Panc1 (cell line): ENCODE results near the gene PIGR. TPM values are rescaled to one million over a fixed set of nuclear protein-coding genes. Genes with fewer than 3 reads are reported as not detected.

Experiments
- ATAC-seq: fragments of 200-7000 bp; cut with Tn5 transposase; 2 replicates; pipeline ENCODE4 v1.9.1; 2020; ENCODE audit warnings: mild to moderate bottlenecking, moderate library complexity
- BruUV-seq: library from RNA; stranded (reverse); fragments of 400-500 nt; replicated peaks from 2 replicates; lab custom pipeline; 2021; lab: Mats Ljungman, UMichigan
- CTCF ChIA-PET: fragments of 300-600 bp; sonication (Branson Sonifier 250); formaldehyde crosslinking; loops from one replicate; lab custom pipeline; 2022; ENCODE audit warnings: antibody characterized with exemption; lab: Charles Lee
- POLR2A ChIA-PET: fragments of 300-600 bp; sonication (Branson Sonifier 250); formaldehyde crosslinking; loops from one replicate; lab custom pipeline; 2022; ENCODE audit warnings: antibody characterized with exemption; lab: Charles Lee
- DNase-seq: peaks from one replicate; pipeline ENCODE4 v3.0.0-alpha.2; 2010; ENCODE audit warnings: low read depth, low spot score
- H3K27ac ChIP-seq: 2 replicates; pipeline ENCODE4 v1.5.1; 2011; ENCODE audit warnings: mild to moderate bottlenecking, low read length, inconsistent platforms
- H3K27me3 ChIP-seq: fragments of 200-500 bp; sonication (Bioruptor generic); 2 replicates; pipeline ENCODE4 v1.6.0; 2014; ENCODE audit warnings: low read length, inconsistent platforms; ENCODE audit not compliant: control insufficient read depth, insufficient read depth
- H3K36me3 ChIP-seq: fragments of 200-500 bp; sonication (Bioruptor generic); 2 replicates; pipeline ENCODE4 v1.5.1; 2014; ENCODE audit warnings: inconsistent platforms, mild to moderate bottlenecking, low read length, moderate library complexity; ENCODE audit not compliant: control insufficient read depth, insufficient read depth
- H3K4me1 ChIP-seq: 2 replicates; pipeline ENCODE4 v1.5.1; 2011; ENCODE audit warnings: inconsistent platforms, mild to moderate bottlenecking, low read length, moderate library complexity; ENCODE audit not compliant: control insufficient read depth, insufficient read depth
- H3K4me3 ChIP-seq, 2 experiments: 2 replicates each; pipeline ENCODE4 v1.5.1; 2011 to 2012; ENCODE audit warnings: low read depth in 2 of 2, low read length in 2 of 2, mild to moderate bottlenecking in 2 of 2, inconsistent platforms in 1 of 2, moderate library complexity in 1 of 2
- H3K9me3 ChIP-seq: fragments of 200-500 bp; sonication (Bioruptor generic); 2 replicates; pipeline ENCODE4 v1.5.1; 2014; ENCODE audit warnings: low read depth, mild to moderate bottlenecking, inconsistent platforms, low read length, moderate library complexity; ENCODE audit not compliant: control insufficient read depth, insufficient read depth
- CTCF ChIP-seq: fragments of 450-650 bp; IDR thresholded peaks from 2 replicates; pipeline ENCODE4 v1.5.1; 2017; ENCODE audit warnings: mild to moderate bottlenecking
- POLR2AphosphoS5 ChIP-seq: IDR thresholded peaks from 2 replicates; pipeline ENCODE4 v1.6.1; 2012; ENCODE audit warnings: mild to moderate bottlenecking, low read depth, low read length, moderate library complexity
- TCF7L2 ChIP-seq: IDR thresholded peaks from 2 replicates; pipeline ENCODE4 v1.6.1; 2011; ENCODE audit warnings: mild to moderate bottlenecking, low read depth, low read length, inconsistent platforms
- in situ Hi-C: cut with HindIII; loops from 2 replicates; pipeline ENCODE4 v1.10.0; 2016; ENCODE audit warnings: low sequenced_read_pairs, low pct_unique_long_range_greater_than_20kb
- intact Hi-C: fragments of 100-400 bp; cut with micrococcal nuclease; formaldehyde crosslinking; loops from one replicate; pipeline ENCODE4 v1.10.0; 2022; ENCODE audit not compliant: unreplicated experiment
- total RNA-seq: library from RNA; stranded (reverse); gene quantifications from one replicate; pipeline ENCODE4 v1.2.1, GENCODE V29; 2021; ENCODE audit not compliant: unreplicated experiment
- TF ChIP-seq, protein P1 (sequence below), 2 experiments: IDR thresholded peaks; 2 replicates each; pipeline ENCODE4 v1.6.1; 2011 to 2012; ENCODE audit warnings: low read depth in 2 of 2, control low read depth in 1 of 2, low read length in 1 of 2, mild to moderate bottlenecking in 1 of 2, moderate library complexity in 1 of 2; ENCODE audit not compliant: insufficient read depth in 1 of 2

The PIGR gene
- total RNA-seq, 1 experiment from 2014 or later: 1.4 TPM

DNA sequence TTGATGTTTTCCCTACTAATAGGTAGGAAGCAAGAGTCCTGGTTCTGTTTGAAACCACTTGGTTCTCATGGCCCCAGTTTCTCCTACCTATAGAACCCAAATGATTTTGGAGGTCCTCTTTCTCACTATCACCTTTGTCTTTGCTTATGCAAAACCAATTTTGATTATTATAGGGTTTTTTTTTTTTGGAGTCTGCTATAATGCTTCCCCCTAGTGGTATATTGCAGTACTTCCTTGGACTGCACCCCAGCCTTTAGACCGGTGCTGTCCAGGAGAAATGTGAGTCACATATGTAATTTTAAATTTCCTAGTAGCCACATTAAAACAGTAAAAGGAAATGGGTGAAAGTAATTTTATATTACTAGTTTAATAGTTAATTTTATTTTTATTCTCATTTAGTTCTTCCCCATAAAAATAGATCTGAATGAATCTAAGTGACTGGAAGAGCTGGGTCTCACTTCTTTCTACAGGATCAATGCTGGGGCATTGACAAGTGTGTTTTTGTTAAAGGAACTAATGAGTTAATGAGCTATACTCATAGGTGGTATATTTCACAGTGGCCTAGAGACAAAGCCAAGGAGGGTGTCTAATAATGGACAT, 35.1 kb downstream of the PIGR start:
- Histone ChIP-seq H3K27ac (no peak overlapping the region), H3K9me3 (no peaks in the 10 kb centered on the region), H3K4me3 (no peak overlapping the region), H3K36me3 (no peaks in the 10 kb centered on the region), H3K4me1 (no peaks in the 10 kb centered on the region), H3K27me3 (peaks cover 21% of the 10 kb centered on the region)
- intact Hi-C loops (loop anchor here (5.0 to 10.0 kb wide), 3 partner anchors 276 to 434 kb away; partner anchors contain the start of gene DYRK3), in situ Hi-C loops (no loop called here)
- TF ChIP-seq CTCF: peak; percentile 83; the same call in 1 of the 2 replicates
- TF ChIP-seq POLR2AphosphoS5: no peak
- TF ChIP-seq, protein P1, sequence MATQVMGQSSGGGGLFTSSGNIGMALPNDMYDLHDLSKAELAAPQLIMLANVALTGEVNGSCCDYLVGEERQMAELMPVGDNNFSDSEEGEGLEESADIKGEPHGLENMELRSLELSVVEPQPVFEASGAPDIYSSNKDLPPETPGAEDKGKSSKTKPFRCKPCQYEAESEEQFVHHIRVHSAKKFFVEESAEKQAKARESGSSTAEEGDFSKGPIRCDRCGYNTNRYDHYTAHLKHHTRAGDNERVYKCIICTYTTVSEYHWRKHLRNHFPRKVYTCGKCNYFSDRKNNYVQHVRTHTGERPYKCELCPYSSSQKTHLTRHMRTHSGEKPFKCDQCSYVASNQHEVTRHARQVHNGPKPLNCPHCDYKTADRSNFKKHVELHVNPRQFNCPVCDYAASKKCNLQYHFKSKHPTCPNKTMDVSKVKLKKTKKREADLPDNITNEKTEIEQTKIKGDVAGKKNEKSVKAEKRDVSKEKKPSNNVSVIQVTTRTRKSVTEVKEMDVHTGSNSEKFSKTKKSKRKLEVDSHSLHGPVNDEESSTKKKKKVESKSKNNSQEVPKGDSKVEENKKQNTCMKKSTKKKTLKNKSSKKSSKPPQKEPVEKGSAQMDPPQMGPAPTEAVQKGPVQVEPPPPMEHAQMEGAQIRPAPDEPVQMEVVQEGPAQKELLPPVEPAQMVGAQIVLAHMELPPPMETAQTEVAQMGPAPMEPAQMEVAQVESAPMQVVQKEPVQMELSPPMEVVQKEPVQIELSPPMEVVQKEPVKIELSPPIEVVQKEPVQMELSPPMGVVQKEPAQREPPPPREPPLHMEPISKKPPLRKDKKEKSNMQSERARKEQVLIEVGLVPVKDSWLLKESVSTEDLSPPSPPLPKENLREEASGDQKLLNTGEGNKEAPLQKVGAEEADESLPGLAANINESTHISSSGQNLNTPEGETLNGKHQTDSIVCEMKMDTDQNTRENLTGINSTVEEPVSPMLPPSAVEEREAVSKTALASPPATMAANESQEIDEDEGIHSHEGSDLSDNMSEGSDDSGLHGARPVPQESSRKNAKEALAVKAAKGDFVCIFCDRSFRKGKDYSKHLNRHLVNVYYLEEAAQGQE (IDR thresholded peaks at IDR 0.05; ENCODE audit: insufficient read depth in 1 of 2, low read depth in 2 of 2, low read length in 1 of 2): no peak
- no peak for TF ChIP-seq TCF7L2
- no peak for ATAC-seq
- peak; percentile 45 for DNase-seq
- no TSS peak for BruUV-seq
- ChIA-PET POLR2A (no interaction called here), CTCF (interaction anchor here (2.2 kb wide), 1 partner anchor 71 kb away, joined by 19 read pairs; no protein-coding TSS in a partner anchor)

DNA sequence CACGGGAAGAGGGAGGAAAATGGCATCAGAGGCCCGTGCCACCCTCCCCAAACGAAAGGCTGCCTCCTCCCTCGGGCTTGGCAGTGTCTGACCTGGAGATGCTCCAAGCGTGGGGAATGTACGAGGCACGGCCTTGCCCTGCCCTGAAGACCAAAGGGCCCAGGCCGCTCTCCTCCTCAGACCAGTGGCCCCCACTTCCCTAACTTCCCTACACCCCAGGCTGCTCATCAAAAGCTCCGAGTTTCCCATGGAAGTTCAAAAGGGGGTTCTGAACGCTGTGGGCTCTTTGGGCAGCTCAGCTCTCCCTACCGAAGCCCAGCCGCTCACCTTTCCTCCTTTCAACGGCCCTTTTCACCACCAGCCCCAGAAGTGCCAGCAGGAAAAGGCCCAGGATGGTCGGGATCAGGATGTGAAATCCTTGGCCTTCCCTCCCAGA, 36.4 kb downstream of the PIGR start:
- ChIA-PET CTCF (interaction anchor here (1.8 kb wide), 1 partner anchor 175 kb away, joined by 8 read pairs; no protein-coding TSS in a partner anchor), POLR2A (no interaction called here)
- H3K36me3 ChIP-seq: no peaks in the 10 kb centered on the region
- no peaks in the 10 kb centered on the region for H3K9me3 ChIP-seq
- H3K4me1 ChIP-seq: no peaks in the 10 kb centered on the region
- H3K27me3 ChIP-seq: peaks cover 21% of the 10 kb centered on the region
- ATAC-seq (peak; percentile 24), DNase-seq (no peak)
- intact Hi-C loops (loop anchor here (5.0 to 10.0 kb wide), 3 partner anchors 275 to 433 kb away; partner anchors contain the start of gene DYRK3), in situ Hi-C loops (no loop called here)
- BruUV-seq: no TSS peak
- peak overlapping the region; percentile 46 to 52 for H3K4me3 ChIP-seq
- H3K27ac ChIP-seq: no peak overlapping the region
- no peak for TF ChIP-seq POLR2AphosphoS5
- TF ChIP-seq, protein P1 (IDR thresholded peaks at IDR 0.05; ENCODE audit: insufficient read depth in 1 of 2, low read depth in 2 of 2, low read length in 1 of 2): no peak
